Panc1 (cell line): Measurements from ENCODE around the gene HNF1A. TPM values are rescaled to one million over a fixed set of nuclear protein-coding genes. Genes with fewer than 3 reads are reported as not detected.

Source experiments
- ATAC-seq: fragments of 200-7000 bp; cut with Tn5 transposase; 2 replicates; pipeline ENCODE4 v1.9.1; 2020; ENCODE audit warnings: mild to moderate bottlenecking, moderate library complexity
- BruUV-seq: library from RNA; stranded (reverse); fragments of 400-500 nt; replicated peaks from 2 replicates; lab custom pipeline; 2021; lab: Mats Ljungman, UMichigan
- CTCF ChIA-PET: fragments of 300-600 bp; sonication (Branson Sonifier 250); formaldehyde crosslinking; loops from one replicate; lab custom pipeline; 2022; ENCODE audit warnings: antibody characterized with exemption; lab: Charles Lee
- POLR2A ChIA-PET: fragments of 300-600 bp; sonication (Branson Sonifier 250); formaldehyde crosslinking; loops from one replicate; lab custom pipeline; 2022; ENCODE audit warnings: antibody characterized with exemption; lab: Charles Lee
- DNase-seq: peaks from one replicate; pipeline ENCODE4 v3.0.0-alpha.2; 2010; ENCODE audit warnings: low read depth, low spot score
- H3K27ac ChIP-seq: 2 replicates; pipeline ENCODE4 v1.5.1; 2011; ENCODE audit warnings: mild to moderate bottlenecking, low read length, inconsistent platforms
- H3K27me3 ChIP-seq: fragments of 200-500 bp; sonication (Bioruptor generic); 2 replicates; pipeline ENCODE4 v1.6.0; 2014; ENCODE audit warnings: low read length, inconsistent platforms; ENCODE audit not compliant: control insufficient read depth, insufficient read depth
- H3K36me3 ChIP-seq: fragments of 200-500 bp; sonication (Bioruptor generic); 2 replicates; pipeline ENCODE4 v1.5.1; 2014; ENCODE audit warnings: inconsistent platforms, mild to moderate bottlenecking, low read length, moderate library complexity; ENCODE audit not compliant: control insufficient read depth, insufficient read depth
- H3K4me1 ChIP-seq: 2 replicates; pipeline ENCODE4 v1.5.1; 2011; ENCODE audit warnings: inconsistent platforms, mild to moderate bottlenecking, low read length, moderate library complexity; ENCODE audit not compliant: control insufficient read depth, insufficient read depth
- H3K4me3 ChIP-seq, 2 experiments: 2 replicates each; pipeline ENCODE4 v1.5.1; 2011 to 2012; ENCODE audit warnings: low read depth in 2 of 2, low read length in 2 of 2, mild to moderate bottlenecking in 2 of 2, inconsistent platforms in 1 of 2, moderate library complexity in 1 of 2
- H3K9me3 ChIP-seq: fragments of 200-500 bp; sonication (Bioruptor generic); 2 replicates; pipeline ENCODE4 v1.5.1; 2014; ENCODE audit warnings: low read depth, mild to moderate bottlenecking, inconsistent platforms, low read length, moderate library complexity; ENCODE audit not compliant: control insufficient read depth, insufficient read depth
- POLR2AphosphoS5 ChIP-seq: IDR thresholded peaks from 2 replicates; pipeline ENCODE4 v1.6.1; 2012; ENCODE audit warnings: mild to moderate bottlenecking, low read depth, low read length, moderate library complexity
- SIN3A ChIP-seq: IDR thresholded peaks from 2 replicates; pipeline ENCODE4 v1.6.1; 2012; ENCODE audit warnings: low read depth, mild to moderate bottlenecking, low read length, moderate library complexity, borderline replicate concordance; ENCODE audit not compliant: insufficient read depth
- TCF7L2 ChIP-seq: IDR thresholded peaks from 2 replicates; pipeline ENCODE4 v1.6.1; 2011; ENCODE audit warnings: mild to moderate bottlenecking, low read depth, low read length, inconsistent platforms
- in situ Hi-C: cut with HindIII; loops from 2 replicates; pipeline ENCODE4 v1.10.0; 2016; ENCODE audit warnings: low sequenced_read_pairs, low pct_unique_long_range_greater_than_20kb
- intact Hi-C: fragments of 100-400 bp; cut with micrococcal nuclease; formaldehyde crosslinking; loops from one replicate; pipeline ENCODE4 v1.10.0; 2022; ENCODE audit not compliant: unreplicated experiment
- total RNA-seq: library from RNA; stranded (reverse); gene quantifications from one replicate; pipeline ENCODE4 v1.2.1, GENCODE V29; 2021; ENCODE audit not compliant: unreplicated experiment
- TF ChIP-seq, protein P1 (sequence below): fragments of 450-650 bp; IDR thresholded peaks from 2 replicates; pipeline ENCODE4 v1.5.1; 2017; ENCODE audit warnings: mild to moderate bottlenecking
- TF ChIP-seq, protein P2 (sequence below), 2 experiments: IDR thresholded peaks; 2 replicates each; pipeline ENCODE4 v1.6.1; 2011 to 2012; ENCODE audit warnings: low read depth in 2 of 2, control low read depth in 1 of 2, low read length in 1 of 2, mild to moderate bottlenecking in 1 of 2, moderate library complexity in 1 of 2; ENCODE audit not compliant: insufficient read depth in 1 of 2

Gene HNF1A
- total RNA-seq, 1 experiment from 2014 or later = 0.26 TPM

DNA sequence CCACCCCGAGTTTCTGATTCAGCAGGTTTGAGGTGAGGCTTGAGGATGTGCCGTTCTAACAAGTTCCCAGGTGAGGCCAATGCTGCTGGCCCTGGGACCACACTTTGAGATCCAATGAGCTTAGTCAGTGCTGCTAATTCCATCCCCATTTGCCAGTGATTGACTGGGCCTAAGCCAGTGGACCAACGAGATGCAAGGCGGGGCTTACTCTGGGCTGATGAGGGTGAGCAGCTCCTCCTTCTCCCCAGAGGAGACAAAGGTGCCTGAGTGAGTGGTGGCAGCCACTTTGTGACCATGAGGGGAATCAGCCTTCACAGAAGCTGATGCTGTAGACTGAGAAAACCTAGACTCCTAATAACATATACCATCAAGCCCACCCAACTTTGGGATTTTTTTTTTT, 23.1 kb upstream of the HNF1A start:
- H3K27ac ChIP-seq = no peak overlapping the region
- DNase-seq (no peak), ATAC-seq (no peak; the same call in 1 of the 2 replicates)
- H3K4me3 ChIP-seq = no peak overlapping the region
- no peaks in the 10 kb centered on the region for H3K4me1 ChIP-seq
- BruUV-seq = no TSS peak
- intact Hi-C loops = no loop called here
- in situ Hi-C loops = no loop called here
- CTCF ChIA-PET = no interaction called here
- H3K36me3 ChIP-seq = no peaks in the 10 kb centered on the region
- POLR2A ChIA-PET = no interaction called here
- H3K27me3 ChIP-seq = no peaks in the 10 kb centered on the region
- no peaks in the 10 kb centered on the region for H3K9me3 ChIP-seq
- TF ChIP-seq SIN3A (no peak), POLR2AphosphoS5 (no peak), TCF7L2 (no peak)
- TF ChIP-seq, protein P1, sequence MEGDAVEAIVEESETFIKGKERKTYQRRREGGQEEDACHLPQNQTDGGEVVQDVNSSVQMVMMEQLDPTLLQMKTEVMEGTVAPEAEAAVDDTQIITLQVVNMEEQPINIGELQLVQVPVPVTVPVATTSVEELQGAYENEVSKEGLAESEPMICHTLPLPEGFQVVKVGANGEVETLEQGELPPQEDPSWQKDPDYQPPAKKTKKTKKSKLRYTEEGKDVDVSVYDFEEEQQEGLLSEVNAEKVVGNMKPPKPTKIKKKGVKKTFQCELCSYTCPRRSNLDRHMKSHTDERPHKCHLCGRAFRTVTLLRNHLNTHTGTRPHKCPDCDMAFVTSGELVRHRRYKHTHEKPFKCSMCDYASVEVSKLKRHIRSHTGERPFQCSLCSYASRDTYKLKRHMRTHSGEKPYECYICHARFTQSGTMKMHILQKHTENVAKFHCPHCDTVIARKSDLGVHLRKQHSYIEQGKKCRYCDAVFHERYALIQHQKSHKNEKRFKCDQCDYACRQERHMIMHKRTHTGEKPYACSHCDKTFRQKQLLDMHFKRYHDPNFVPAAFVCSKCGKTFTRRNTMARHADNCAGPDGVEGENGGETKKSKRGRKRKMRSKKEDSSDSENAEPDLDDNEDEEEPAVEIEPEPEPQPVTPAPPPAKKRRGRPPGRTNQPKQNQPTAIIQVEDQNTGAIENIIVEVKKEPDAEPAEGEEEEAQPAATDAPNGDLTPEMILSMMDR = no peak
- TF ChIP-seq, protein P2, sequence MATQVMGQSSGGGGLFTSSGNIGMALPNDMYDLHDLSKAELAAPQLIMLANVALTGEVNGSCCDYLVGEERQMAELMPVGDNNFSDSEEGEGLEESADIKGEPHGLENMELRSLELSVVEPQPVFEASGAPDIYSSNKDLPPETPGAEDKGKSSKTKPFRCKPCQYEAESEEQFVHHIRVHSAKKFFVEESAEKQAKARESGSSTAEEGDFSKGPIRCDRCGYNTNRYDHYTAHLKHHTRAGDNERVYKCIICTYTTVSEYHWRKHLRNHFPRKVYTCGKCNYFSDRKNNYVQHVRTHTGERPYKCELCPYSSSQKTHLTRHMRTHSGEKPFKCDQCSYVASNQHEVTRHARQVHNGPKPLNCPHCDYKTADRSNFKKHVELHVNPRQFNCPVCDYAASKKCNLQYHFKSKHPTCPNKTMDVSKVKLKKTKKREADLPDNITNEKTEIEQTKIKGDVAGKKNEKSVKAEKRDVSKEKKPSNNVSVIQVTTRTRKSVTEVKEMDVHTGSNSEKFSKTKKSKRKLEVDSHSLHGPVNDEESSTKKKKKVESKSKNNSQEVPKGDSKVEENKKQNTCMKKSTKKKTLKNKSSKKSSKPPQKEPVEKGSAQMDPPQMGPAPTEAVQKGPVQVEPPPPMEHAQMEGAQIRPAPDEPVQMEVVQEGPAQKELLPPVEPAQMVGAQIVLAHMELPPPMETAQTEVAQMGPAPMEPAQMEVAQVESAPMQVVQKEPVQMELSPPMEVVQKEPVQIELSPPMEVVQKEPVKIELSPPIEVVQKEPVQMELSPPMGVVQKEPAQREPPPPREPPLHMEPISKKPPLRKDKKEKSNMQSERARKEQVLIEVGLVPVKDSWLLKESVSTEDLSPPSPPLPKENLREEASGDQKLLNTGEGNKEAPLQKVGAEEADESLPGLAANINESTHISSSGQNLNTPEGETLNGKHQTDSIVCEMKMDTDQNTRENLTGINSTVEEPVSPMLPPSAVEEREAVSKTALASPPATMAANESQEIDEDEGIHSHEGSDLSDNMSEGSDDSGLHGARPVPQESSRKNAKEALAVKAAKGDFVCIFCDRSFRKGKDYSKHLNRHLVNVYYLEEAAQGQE (IDR thresholded peaks at IDR 0.05; ENCODE audit: insufficient read depth in 1 of 2, low read depth in 2 of 2, low read length in 1 of 2) = no peak

DNA sequence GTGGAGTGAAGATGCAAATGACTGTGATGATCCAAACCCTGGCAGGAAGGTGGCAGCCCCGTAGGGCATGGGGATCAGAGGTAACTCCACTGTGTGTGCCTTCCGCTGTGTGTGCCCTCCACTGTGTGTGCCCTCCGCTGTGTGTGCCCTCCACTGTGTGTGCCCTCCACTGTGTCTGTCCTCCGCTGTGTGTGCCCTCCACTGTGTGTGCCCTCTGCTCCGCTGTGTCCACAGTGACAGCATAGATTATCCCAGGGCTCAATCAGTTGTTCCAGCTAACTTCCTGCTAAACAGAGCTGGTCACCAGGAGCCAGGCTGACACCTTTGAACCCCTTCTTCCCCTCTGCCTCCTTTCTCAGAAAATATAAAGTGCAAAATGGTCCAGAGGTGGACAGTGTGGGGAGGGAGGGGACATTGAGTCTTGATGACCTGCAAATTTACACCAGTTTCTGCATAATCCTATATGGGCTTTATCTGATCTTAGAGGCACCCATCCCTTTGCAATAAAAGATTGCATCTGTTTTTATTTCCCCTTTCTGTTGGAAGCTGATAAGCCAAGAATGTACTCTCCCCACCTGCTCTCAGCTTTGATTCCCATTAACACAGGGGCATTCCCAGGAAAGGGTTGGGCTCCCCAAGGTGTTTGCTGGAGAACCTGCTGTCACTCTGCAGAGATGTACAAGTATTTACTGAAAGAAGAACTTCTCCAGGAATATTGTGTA, 21.6 kb upstream of the HNF1A start:
- no peak overlapping the region for H3K4me3 ChIP-seq
- H3K36me3 ChIP-seq = no peaks in the 10 kb centered on the region
- TF ChIP-seq TCF7L2 = no peak
- TF ChIP-seq SIN3A = no peak
- TF ChIP-seq, protein P2 (IDR thresholded peaks at IDR 0.05; ENCODE audit: insufficient read depth in 1 of 2, low read depth in 2 of 2, low read length in 1 of 2) = no peak
- TF ChIP-seq, protein P1 = no peak
- no peak for TF ChIP-seq POLR2AphosphoS5
- no peaks in the 10 kb centered on the region for H3K9me3 ChIP-seq
- ChIA-PET CTCF (interaction anchor here (1.1 kb wide), 1 partner anchor 21 kb away, joined by 3 read pairs; the partner anchor contains the start of gene HNF1A), POLR2A (interaction anchor here (0.6 kb wide), 1 partner anchor 15 kb away, joined by 5 read pairs; no protein-coding TSS in a partner anchor)
- no peak overlapping the region for H3K27ac ChIP-seq
- H3K4me1 ChIP-seq = no peaks in the 10 kb centered on the region
- intact Hi-C loops = no loop called here
- peak; percentile 48; the same call in 1 of the 2 replicates for ATAC-seq
- no TSS peak for BruUV-seq
- H3K27me3 ChIP-seq = no peaks in the 10 kb centered on the region
- DNase-seq = no peak
- in situ Hi-C loops = no loop called here
